GM13977 (cell line): Measurements from ENCODE around the gene COA8.

Experiments
- DNase-seq: peaks from one replicate; pipeline ENCODE4 v3.0.0; 2012; ENCODE audit warnings: low spot score
- in situ Hi-C: fragments of 300-500 bp; cut with MboI; formaldehyde crosslinking; loops from one replicate; pipeline ENCODE4 v1.12.0; 2022; ENCODE audit warnings: low sequenced_read_pairs, low pct_unique_long_range_greater_than_20kb, mixed read lengths, inconsistent platforms; ENCODE audit not compliant: unreplicated experiment
- TF ChIP-seq, protein P1 (sequence below): IDR thresholded peaks from 2 replicates; pipeline ENCODE4 v1.5.1; 2012; ENCODE audit warnings: mild to moderate bottlenecking, control low read depth; ENCODE audit not compliant: insufficient read depth; ENCODE audit errors: extremely low read depth, missing control alignments

Gene COA8

DNA sequence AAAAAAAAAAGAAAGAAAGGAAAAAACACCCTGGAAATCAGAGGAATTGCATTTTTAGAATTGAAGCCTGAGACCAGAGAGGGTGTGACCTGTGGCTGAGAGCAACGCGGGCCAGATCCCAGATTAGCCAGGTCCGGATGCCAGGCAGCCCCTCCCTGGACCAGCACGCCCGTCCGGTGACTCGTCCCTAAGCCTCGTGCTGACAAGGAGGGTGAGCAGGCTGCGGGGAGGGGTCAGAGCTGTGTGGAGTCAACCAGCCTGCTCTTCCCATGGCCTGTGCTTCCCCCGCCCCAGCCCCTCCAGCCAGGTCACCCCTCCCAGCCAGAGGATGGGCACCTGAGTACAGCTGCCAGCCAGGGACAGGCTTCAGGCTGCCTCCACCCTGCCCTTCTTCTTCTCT is 62.1 kb downstream of the COA8 start:
- in situ Hi-C loops = no loop called here
- DNase-seq = no peak
- TF ChIP-seq, protein P1, sequence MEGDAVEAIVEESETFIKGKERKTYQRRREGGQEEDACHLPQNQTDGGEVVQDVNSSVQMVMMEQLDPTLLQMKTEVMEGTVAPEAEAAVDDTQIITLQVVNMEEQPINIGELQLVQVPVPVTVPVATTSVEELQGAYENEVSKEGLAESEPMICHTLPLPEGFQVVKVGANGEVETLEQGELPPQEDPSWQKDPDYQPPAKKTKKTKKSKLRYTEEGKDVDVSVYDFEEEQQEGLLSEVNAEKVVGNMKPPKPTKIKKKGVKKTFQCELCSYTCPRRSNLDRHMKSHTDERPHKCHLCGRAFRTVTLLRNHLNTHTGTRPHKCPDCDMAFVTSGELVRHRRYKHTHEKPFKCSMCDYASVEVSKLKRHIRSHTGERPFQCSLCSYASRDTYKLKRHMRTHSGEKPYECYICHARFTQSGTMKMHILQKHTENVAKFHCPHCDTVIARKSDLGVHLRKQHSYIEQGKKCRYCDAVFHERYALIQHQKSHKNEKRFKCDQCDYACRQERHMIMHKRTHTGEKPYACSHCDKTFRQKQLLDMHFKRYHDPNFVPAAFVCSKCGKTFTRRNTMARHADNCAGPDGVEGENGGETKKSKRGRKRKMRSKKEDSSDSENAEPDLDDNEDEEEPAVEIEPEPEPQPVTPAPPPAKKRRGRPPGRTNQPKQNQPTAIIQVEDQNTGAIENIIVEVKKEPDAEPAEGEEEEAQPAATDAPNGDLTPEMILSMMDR = no peak

DNA sequence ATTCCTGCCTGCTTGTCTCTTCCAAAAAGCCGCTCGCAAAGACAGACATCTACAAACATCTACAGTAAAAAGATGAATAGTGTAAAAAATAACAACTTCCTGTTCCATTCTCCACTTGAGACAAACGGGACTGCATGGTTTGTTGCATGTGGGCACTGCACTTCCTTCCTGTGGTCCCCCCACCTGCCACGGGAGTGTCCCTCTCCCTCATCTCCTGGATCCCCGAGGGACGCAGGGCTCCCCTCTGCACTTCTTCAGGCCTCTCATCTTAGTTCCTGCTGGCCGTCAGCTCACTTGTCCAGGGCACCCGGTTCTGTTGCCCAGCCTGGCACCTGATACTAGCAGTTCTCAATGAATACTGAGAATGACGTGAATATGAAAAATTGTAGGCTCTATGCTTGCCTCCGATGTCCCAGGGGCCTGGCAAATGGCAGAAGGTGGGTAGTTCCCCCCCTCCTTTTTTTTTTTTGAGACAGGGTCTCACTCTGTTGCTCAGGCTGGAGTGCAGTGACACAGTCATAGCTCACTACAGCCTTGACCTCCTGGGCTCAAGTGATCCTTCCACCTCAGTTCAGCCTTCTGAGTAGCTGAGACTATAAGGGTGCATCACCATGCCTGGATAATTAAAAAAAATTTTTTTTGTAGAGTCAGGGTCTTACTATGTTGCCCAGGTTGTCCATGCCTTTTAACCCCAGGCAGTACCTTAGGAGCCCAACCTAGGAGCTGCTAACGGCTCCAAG is 62.8 kb downstream of the COA8 start:
- DNase-seq = no peak
- in situ Hi-C loops = no loop called here
- TF ChIP-seq, protein P1 = no peak

DNA sequence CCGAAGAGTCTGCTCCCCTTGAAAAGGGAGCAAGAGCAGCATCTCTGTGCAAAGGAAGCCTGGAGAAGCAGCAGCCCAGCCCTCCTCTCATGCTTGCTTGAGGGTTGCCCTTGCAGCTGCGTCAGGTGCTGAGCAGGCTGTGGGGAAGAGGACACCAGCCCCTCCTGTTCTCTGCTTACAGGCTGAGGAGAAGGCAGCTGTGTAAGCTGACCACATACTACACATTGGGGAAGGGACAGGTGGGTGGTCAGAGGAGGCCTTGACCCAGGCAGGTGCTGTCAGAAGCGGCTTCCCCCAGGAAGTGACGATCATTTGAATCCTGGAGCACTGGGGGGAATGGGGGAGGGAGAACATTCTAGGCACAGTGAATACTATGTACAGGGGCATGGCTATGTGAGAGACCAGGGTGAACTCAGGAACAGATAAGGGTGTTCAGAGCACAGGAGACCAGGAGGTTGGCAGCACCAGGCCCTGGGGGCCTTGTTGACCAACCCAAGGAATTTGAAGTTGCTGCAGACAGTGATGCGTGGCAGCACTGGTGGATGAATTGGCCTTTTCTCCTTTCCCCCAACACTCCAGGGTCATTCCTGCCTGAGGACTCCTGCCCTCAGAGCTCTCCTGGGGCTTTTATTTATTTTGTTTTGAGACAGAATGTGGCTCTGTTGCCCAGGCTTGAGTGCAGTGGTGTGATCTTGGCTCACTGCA is 63.5 kb downstream of the COA8 start:
- no peak for DNase-seq
- TF ChIP-seq, protein P1 = no peak
- in situ Hi-C loops = no loop called here

DNA sequence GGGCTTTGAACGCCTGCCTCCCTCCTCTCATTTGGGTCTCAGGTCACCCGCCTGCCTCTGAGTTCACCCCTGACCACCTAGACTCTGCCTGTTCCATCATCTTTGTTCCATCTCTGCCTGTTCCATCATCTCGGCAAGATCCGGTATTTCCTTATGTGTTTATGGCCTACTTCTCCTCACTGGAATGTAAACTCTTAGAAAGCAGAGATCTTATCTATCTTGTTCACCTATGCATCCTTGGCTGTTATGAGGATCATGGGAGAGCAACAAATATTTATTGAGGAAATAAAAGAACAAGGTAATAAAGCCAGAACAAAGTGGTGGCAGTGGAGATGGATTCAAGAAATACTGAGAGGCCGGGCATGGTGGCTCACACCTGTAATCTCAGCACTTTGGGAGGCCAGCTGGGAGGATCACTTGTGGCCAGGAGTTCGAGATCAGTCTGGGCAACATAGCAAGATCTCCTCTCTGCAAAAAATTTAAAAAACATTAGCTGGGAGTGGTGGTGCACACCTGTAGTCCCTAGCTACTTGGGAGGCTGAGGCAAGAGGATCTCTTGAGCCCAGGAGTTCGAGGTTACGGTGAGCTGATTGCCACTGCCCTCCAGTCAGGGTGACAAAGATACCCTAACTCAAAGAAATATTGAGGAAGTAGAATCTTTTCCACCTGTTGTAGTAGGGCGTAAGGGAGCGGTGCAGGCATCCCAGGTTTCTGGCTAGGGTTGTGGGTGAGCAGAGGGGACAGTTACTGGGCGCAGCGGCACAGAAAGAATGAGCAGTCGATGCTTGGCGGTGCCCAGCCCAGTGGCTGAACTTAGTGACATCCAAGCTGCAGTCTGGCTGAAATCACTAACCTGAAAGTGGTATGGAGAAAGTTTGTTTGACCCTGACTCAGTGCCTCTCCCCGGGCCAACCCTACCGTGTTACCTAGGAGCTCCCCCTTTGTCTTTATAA is 64.6 kb downstream of the COA8 start:
- TF ChIP-seq, protein P1 = no peak
- no peak for DNase-seq
- in situ Hi-C loops = no loop called here

DNA sequence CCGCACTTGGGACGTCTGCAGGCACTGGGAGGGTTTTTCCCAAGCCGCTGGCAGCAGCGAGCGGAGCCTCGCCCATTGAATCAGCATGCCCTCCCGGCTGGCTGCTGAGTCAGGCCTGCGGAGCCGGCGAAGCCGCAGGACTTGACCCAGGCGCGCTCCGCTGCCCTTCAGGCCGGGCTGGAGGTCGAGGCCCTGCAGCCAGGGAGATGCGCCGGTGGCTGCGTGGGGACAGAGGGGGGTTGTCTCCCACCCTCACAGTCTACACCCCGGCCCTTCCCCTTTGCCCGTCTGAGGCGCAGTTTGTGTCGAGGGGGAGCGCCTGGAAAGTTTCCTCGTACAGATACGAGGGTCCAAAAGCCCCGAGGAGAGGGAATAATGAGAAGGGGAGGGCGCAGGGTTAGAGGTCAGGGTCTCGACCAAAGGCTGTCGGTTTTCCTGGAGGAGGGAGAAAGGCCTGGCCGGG is 65.5 kb downstream of the COA8 start:
- TF ChIP-seq, protein P1 = no peak
- in situ Hi-C loops = no loop called here
- DNase-seq = peak; percentile 65

DNA sequence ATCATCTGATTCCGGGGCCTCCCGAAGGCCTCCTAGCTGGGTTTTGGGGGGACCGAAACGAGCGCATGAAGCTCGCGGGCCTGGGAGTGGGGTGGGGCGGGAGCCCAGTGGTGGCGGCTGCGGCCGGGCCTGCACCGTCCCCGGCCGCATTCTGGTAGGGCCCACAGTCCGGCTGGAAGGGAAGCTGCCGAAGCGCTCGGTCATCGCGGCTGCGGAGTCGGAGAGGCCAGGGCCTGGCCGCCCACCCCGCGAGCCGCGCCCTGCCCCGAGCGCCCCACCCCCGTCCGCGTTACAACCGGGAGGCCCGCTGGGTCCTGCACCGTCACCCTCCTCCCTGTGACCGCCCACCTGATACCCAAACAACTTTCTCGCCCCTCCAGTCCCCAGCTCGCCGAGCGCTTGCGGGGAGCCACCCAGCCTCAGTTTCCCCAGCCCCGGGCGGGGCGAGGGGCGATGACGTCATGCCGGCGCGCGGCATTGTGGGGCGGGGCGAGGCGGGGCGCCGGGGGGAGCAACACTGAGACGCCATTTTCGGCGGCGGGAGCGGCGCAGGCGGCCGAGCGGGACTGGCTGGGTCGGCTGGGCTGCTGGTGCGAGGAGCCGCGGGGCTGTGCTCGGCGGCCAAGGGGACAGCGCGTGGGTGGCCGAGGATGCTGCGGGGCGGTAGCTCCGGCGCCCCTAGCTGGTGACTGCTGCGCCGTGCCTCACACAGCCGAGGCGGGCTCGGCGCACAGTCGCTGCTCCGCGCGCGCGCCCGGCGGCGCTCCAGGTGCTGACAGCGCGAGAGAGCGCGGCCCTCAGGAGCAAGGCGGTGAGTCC is 66.1 kb downstream of the COA8 start, which contains the start of gene KLC1:
KLC1 (plus strand) TSS at position 528 of the 819 bp plus-strand sequence. CDS start 25,354 bp downstream, outside the sequence.
- DNase-seq = peak; percentile 93
- in situ Hi-C loops = no loop called here
- TF ChIP-seq, protein P1 = no peak
